IMR-90 (cell line): ENCODE data around the gene HSD17B10. TPM values are rescaled to one million over a fixed set of nuclear protein-coding genes. Genes with fewer than 3 reads are reported as not detected.

Experiments used
- ATAC-seq: fragments of 200-7000 bp; cut with Tn5 transposase; 2 replicates; pipeline ENCODE4 v1.9.1; 2020; ENCODE audit warnings: low read depth, mild to moderate bottlenecking, moderate library complexity
- BruUV-seq: library from RNA; stranded (reverse); fragments of 400-500 nt; replicated peaks from 2 replicates; lab custom pipeline; 2021; lab: Mats Ljungman, UMichigan
- CTCF ChIA-PET: fragments of 300-600 bp; formaldehyde crosslinking; extraction: SDS; loops from one replicate; lab custom pipeline; 2021; ENCODE audit warnings: antibody characterized with exemption; lab: Yijun Ruan, JAX
- POLR2A ChIA-PET: fragments of 300-600 bp; sonication (Branson Sonifier 250); formaldehyde crosslinking; loops from one replicate; lab custom pipeline; 2022; ENCODE audit warnings: antibody characterized with exemption; ENCODE audit not compliant: unreplicated experiment; lab: Charles Lee
- DNase-seq: peaks from one replicate; pipeline ENCODE4 v3.0.0; 2013
- H2AFZ ChIP-seq: replicated peaks from 2 replicates; pipeline ENCODE3; 2013; ENCODE audit warnings: low read length, mild to moderate bottlenecking; ENCODE audit not compliant: poor library complexity
- H2AK5ac ChIP-seq: 2 replicates; pipeline ENCODE4 v1.6.1; 2013; ENCODE audit warnings: low read depth, low read length, inconsistent platforms
- H2AK9ac ChIP-seq: replicated peaks from 2 replicates; pipeline ENCODE3; 2013; ENCODE audit warnings: mild to moderate bottlenecking, low read depth, low read length, moderate library complexity; ENCODE audit not compliant: poor library complexity
- H2BK120ac ChIP-seq: 2 replicates; pipeline ENCODE4 v1.6.1; 2013; ENCODE audit warnings: low read depth, low read length, inconsistent platforms
- H2BK15ac ChIP-seq: 3 replicates; pipeline ENCODE4 v1.6.1; 2013; ENCODE audit warnings: low read depth, low read length, inconsistent platforms
- H2BK20ac ChIP-seq: 2 replicates; pipeline ENCODE4 v1.6.1; 2013; ENCODE audit warnings: low read depth, mild to moderate bottlenecking, inconsistent platforms, low read length, moderate library complexity
- H2BK5ac ChIP-seq: 2 replicates; pipeline ENCODE4 v1.6.1; 2013; ENCODE audit warnings: mild to moderate bottlenecking, low read depth, low read length, inconsistent platforms; ENCODE audit not compliant: poor library complexity, severe bottlenecking
- H3K14ac ChIP-seq: replicated peaks from 2 replicates; pipeline ENCODE4 v1.6.1; 2013; ENCODE audit warnings: low read depth, low read length, inconsistent platforms
- H3K18ac ChIP-seq: 2 replicates; pipeline ENCODE4 v1.6.1; 2013; ENCODE audit warnings: low read depth, low read length, control low read depth
- H3K23ac ChIP-seq: 2 replicates; pipeline ENCODE4 v1.6.1; 2013; ENCODE audit warnings: low read depth, low read length, inconsistent platforms
- H3K27ac ChIP-seq: 2 replicates; pipeline ENCODE4 v1.5.1; 2013; ENCODE audit warnings: mild to moderate bottlenecking, control low read depth, low read length; ENCODE audit not compliant: insufficient read depth
- H3K27me3 ChIP-seq: 2 replicates; pipeline ENCODE4 v1.6.1; 2013; ENCODE audit warnings: low read length; ENCODE audit not compliant: control insufficient read depth, insufficient read depth
- H3K36me3 ChIP-seq: 2 replicates; pipeline ENCODE4 v1.6.1; 2013; ENCODE audit warnings: low read length, mixed read lengths; ENCODE audit not compliant: control insufficient read depth, insufficient read depth
- H3K4ac ChIP-seq: 2 replicates; pipeline ENCODE4 v1.6.1; 2013; ENCODE audit warnings: low read depth, low read length, inconsistent platforms
- H3K4me1 ChIP-seq: 2 replicates; pipeline ENCODE4 v1.6.1; 2013; ENCODE audit warnings: low read length, mixed read lengths; ENCODE audit not compliant: control insufficient read depth, insufficient read depth
- H3K4me2 ChIP-seq: 2 replicates; pipeline ENCODE4 v1.6.1; 2013; ENCODE audit warnings: low read depth, mild to moderate bottlenecking, control low read depth, low read length, moderate library complexity
- H3K4me3 ChIP-seq: 2 replicates; pipeline ENCODE4 v1.5.1; 2013; ENCODE audit warnings: low read depth, mild to moderate bottlenecking, control low read depth, low read length, moderate library complexity; ENCODE audit not compliant: insufficient read depth
- H3K56ac ChIP-seq: 2 replicates; pipeline ENCODE4 v1.6.1; 2013; ENCODE audit warnings: low read length, inconsistent platforms; ENCODE audit not compliant: insufficient read depth; ENCODE audit errors: extremely low read depth
- H3K79me1 ChIP-seq, 2 experiments: 2 replicates each; pipeline ENCODE4 v1.6.1; 2013; ENCODE audit warnings: low read length in 2 of 2, inconsistent platforms in 1 of 2, low read depth in 1 of 2
- H3K9ac ChIP-seq: 2 replicates; pipeline ENCODE4 v1.6.1; 2013; ENCODE audit warnings: low read depth, low read length, control low read depth
- H3K9me1 ChIP-seq: 2 replicates; pipeline ENCODE4 v1.6.1; 2013; ENCODE audit warnings: low read length, inconsistent platforms; ENCODE audit not compliant: insufficient read depth
- H3K9me3 ChIP-seq: 2 replicates; pipeline ENCODE4 v1.6.1; 2013; ENCODE audit warnings: low read length; ENCODE audit not compliant: control insufficient read depth, insufficient read depth
- H4K20me1 ChIP-seq: 2 replicates; pipeline ENCODE4 v1.6.1; 2013; ENCODE audit warnings: low read length, inconsistent platforms; ENCODE audit not compliant: insufficient read depth
- H4K5ac ChIP-seq: 2 replicates; pipeline ENCODE4 v1.6.1; 2013; ENCODE audit warnings: mild to moderate bottlenecking, low read depth, low read length, control low read depth
- H4K8ac ChIP-seq, 2 experiments: 2 replicates each; pipeline ENCODE4 v1.6.1; 2013; ENCODE audit warnings: low read depth in 2 of 2, low read length in 2 of 2, control low read depth in 1 of 2, inconsistent platforms in 1 of 2
- H4K91ac ChIP-seq: 2 replicates; pipeline ENCODE4 v1.6.1; 2013; ENCODE audit warnings: low read depth, low read length, inconsistent platforms; ENCODE audit not compliant: insufficient read depth
- BHLHE40 ChIP-seq: fragments of 150-350 bp; IDR thresholded peaks from 2 replicates; pipeline ENCODE4 v1.6.1; 2016; ENCODE audit warnings: mild to moderate bottlenecking, low read depth, low read length
- CEBPB ChIP-seq: IDR thresholded peaks from 2 replicates; pipeline ENCODE4 v1.6.1; 2012; ENCODE audit warnings: low read depth, low read length, improper control_type of control experiment
- CHD1 ChIP-seq: IDR thresholded peaks from 2 replicates; pipeline ENCODE4 v1.6.1; 2012; ENCODE audit warnings: low read depth, low read length, improper control_type of control experiment
- CTCF ChIP-seq: conservative IDR thresholded peaks from 2 replicates; pipeline ENCODE4 v1.5.1; 2012; ENCODE audit warnings: mild to moderate bottlenecking, low read depth, low read length, improper control_type of control experiment
- RAD21 ChIP-seq: IDR thresholded peaks from 2 replicates; pipeline ENCODE4 v1.6.1; 2012; ENCODE audit warnings: low read length, improper control_type of control experiment
- RCOR1 ChIP-seq: IDR thresholded peaks from 2 replicates; pipeline ENCODE4 v1.6.1; 2012; ENCODE audit warnings: mild to moderate bottlenecking, low read length, improper control_type of control experiment; ENCODE audit not compliant: insufficient replicate concordance
- WGBS, 2 experiments: methylation state at CpG; one replicate each; pipeline versions ENCODE4 v1.1.5 to v1.1.7; 2013; ENCODE audit warnings: missing lambda C conversion rate in 2 of 2; ENCODE audit not compliant: insufficient read length in 1 of 2; ENCODE audit errors: extremely low coverage in 2 of 2; 5-methylcytosine and 5-hydroxymethylcytosine counted together
- dilution Hi-C: fragments of 300-500 bp; cut with HindIII; formaldehyde crosslinking; loops from one replicate; pipeline ENCODE4 v1.14.3; 2018; ENCODE audit warnings: low sequenced_read_pairs; ENCODE audit not compliant: unreplicated experiment
- in situ Hi-C: fragments of 300-500 bp; cut with MboI; formaldehyde crosslinking; loops from 3 replicates; pipeline ENCODE4 v1.14.3; 2019; ENCODE audit warnings: low sequenced_read_pairs, inconsistent platforms, mixed read lengths
- intact Hi-C: fragments of 100-400 bp; cut with micrococcal nuclease; formaldehyde crosslinking; loops from 2 replicates; pipeline ENCODE4 v1.10.0; 2022
- polyA plus RNA-seq, 3 experiments: library from polyadenylated mRNA; depleted of rRNA; stranded (reverse); fragments of >200 nt; gene quantifications; 2 replicates each; pipeline ENCODE4 v1.2.3, GENCODE V29; 2012; ENCODE audit warnings: low replicate concordance in 1 of 3
- total RNA-seq: library from RNA; depleted of rRNA; stranded (reverse); fragments of >200 nt; gene quantifications from 2 replicates; pipeline ENCODE4 v1.2.3, GENCODE V29; 2012

The HSD17B10 gene
- total and polyA plus RNA-seq, 2 of the 4 experiments (the other 2 are of a cell fraction): 99.8 to 118 TPM

GRCh38 chrX:53474707-53475106 is 40.5 kb upstream of the HSD17B10 start:
- H3K9me3 ChIP-seq: no peaks in the 10 kb centered on the region
- no peak overlapping the region for H2BK5ac ChIP-seq
- intact Hi-C loops: no loop called here
- H3K9me1 ChIP-seq: peaks cover 3% of the 10 kb centered on the region; the same call in 1 of the 2 replicates
- no peak for ATAC-seq
- no peak overlapping the region for H3K9ac ChIP-seq
- H2AK5ac ChIP-seq: no peak overlapping the region
- no peak overlapping the region for H3K18ac ChIP-seq
- no peak overlapping the region for H4K91ac ChIP-seq
- H3K14ac ChIP-seq: no peak overlapping the region
- no peak for TF ChIP-seq CHD1
- no peak for TF ChIP-seq RAD21
- no peak for TF ChIP-seq RCOR1
- no peak for TF ChIP-seq CTCF
- no peak for TF ChIP-seq BHLHE40
- TF ChIP-seq CEBPB: no peak
- no peak for DNase-seq
- H3K23ac ChIP-seq: no peak overlapping the region
- no peak overlapping the region for H3K27ac ChIP-seq
- H4K8ac ChIP-seq: no peak overlapping the region
- H3K36me3 ChIP-seq: no peaks in the 10 kb centered on the region
- no peak overlapping the region for H2BK120ac ChIP-seq
- H2AFZ ChIP-seq: no peak overlapping the region
- no peaks in the 10 kb centered on the region for H4K20me1 ChIP-seq
- peaks cover 30% of the 10 kb centered on the region for H3K27me3 ChIP-seq
- in situ Hi-C loops: no loop called here
- dilution Hi-C loops: no loop called here
- H2AK9ac ChIP-seq: no peak overlapping the region
- H3K4me1 ChIP-seq: no peaks in the 10 kb centered on the region; the same call in 1 of the 2 replicates
- H2BK15ac ChIP-seq: no peak overlapping the region
- H3K4me3 ChIP-seq: no peak overlapping the region
- 80% methylated on average over 1 of the region's 2 CpGs; no CpG with 5 or more reads in 1 of the 2 experiments for WGBS, 2 experiments
- H3K4me2 ChIP-seq: no peak overlapping the region
- no peak overlapping the region for H3K56ac ChIP-seq
- ChIA-PET CTCF (no interaction called here), POLR2A (no interaction called here)
- H3K79me1 ChIP-seq: no peaks in the 10 kb centered on the region
- H4K5ac ChIP-seq: no peak overlapping the region
- H3K4ac ChIP-seq: no peak overlapping the region
- H2BK20ac ChIP-seq: no peak overlapping the region
- BruUV-seq: no TSS peak
